Fibroblast of the aortic adventitia (primary cell): Measurements from ENCODE around the gene TSPAN14. TPM values are rescaled to one million over a fixed set of nuclear protein-coding genes. Genes with fewer than 3 reads are reported as not detected.

ENCODE experiments used
- DNase-seq: peaks from one replicate; pipeline ENCODE4 v3.0.0-alpha.2; 2010; ENCODE audit warnings: low read depth
- H3K4me3 ChIP-seq: 2 replicates; pipeline ENCODE4 v1.5.1; 2011; ENCODE audit warnings: low read depth, mild to moderate bottlenecking, control low read depth, low read length, moderate library complexity
- CTCF ChIP-seq: IDR thresholded peaks from 2 replicates; pipeline ENCODE4 v1.5.1; 2011; ENCODE audit warnings: mild to moderate bottlenecking, low read length, control low read depth, inconsistent platforms; ENCODE audit not compliant: insufficient read depth
- total RNA-seq: library from RNA; depleted of rRNA; stranded (reverse); fragments of >200 nt; gene quantifications from 2 replicates; pipeline ENCODE4 v1.2.3, GENCODE V29; 2012; ENCODE audit warnings: low replicate concordance

TSPAN14 gene
- total RNA-seq, 1 donor, result 21.3 TPM

GRCh38 chr10:80455461-80456349, 1.6 kb downstream of the TSPAN14 start:
- DNase-seq, result no peak
- no peak for TF ChIP-seq CTCF
- H3K4me3 ChIP-seq, result peak overlapping the region; percentile 85

- no peak for DNase-seq
- H3K4me3 ChIP-seq, result no peak overlapping the region
- no peak for TF ChIP-seq CTCF
These were observed 3.6 kb downstream of the TSPAN14 start for GRCh38 chr10:80457554-80458262.

- TF ChIP-seq CTCF, result no peak
- no peak for DNase-seq
- no peak overlapping the region for H3K4me3 ChIP-seq
These were observed 4.1 kb downstream of the TSPAN14 start for GRCh38 chr10:80458263-80458625.

- no peak for DNase-seq
- no peak overlapping the region for H3K4me3 ChIP-seq
- TF ChIP-seq CTCF, result no peak
These were observed 4.5 kb downstream of the TSPAN14 start for GRCh38 chr10:80458638-80459037.

- peak overlapping the region; percentile 25 for H3K4me3 ChIP-seq
- DNase-seq, result peak; percentile 91
- TF ChIP-seq CTCF, result peak; percentile 8
These were observed 5.1 kb downstream of the TSPAN14 start for GRCh38 chr10:80459047-80459865.

- TF ChIP-seq CTCF, result no peak
- H3K4me3 ChIP-seq, result no peak overlapping the region
- DNase-seq, result peak; percentile 49
These were observed 6.5 kb downstream of the TSPAN14 start for GRCh38 chr10:80460399-80461207.
